Activated T-cell treated with anti-CD3 and anti-CD28 coated beads, Interleukin-2, amount 50 U/mL, for 24 hours (primary cell): ENCODE measurements around the gene SAE1.

ENCODE experiments used
- DNase-seq: peaks from one replicate; pipeline ENCODE4 v3.0.0-alpha.2; 2020
- H3K27ac Mint-ChIP-seq: 2 replicates; pipeline ENCODE4 v1.8.0; 2020; ENCODE audit warnings: mild to moderate bottlenecking, mixed read lengths
- H3K27me3 Mint-ChIP-seq: 2 replicates; pipeline ENCODE4 v1.8.0; 2020; ENCODE audit warnings: mixed read lengths
- H3K36me3 Mint-ChIP-seq: 2 replicates; pipeline ENCODE4 v1.8.0; 2020; ENCODE audit warnings: low read depth, mixed read lengths
- H3K4me1 Mint-ChIP-seq: 2 replicates; pipeline ENCODE4 v1.8.0; 2020; ENCODE audit warnings: low read depth, mixed read lengths
- H3K4me3 Mint-ChIP-seq: 2 replicates; pipeline ENCODE4 v1.8.0; 2020; ENCODE audit warnings: mild to moderate bottlenecking, moderate library complexity, mixed read lengths
- H3K9me3 Mint-ChIP-seq: 2 replicates; pipeline ENCODE4 v1.8.0; 2020; ENCODE audit warnings: mixed read lengths

Gene SAE1

DNA sequence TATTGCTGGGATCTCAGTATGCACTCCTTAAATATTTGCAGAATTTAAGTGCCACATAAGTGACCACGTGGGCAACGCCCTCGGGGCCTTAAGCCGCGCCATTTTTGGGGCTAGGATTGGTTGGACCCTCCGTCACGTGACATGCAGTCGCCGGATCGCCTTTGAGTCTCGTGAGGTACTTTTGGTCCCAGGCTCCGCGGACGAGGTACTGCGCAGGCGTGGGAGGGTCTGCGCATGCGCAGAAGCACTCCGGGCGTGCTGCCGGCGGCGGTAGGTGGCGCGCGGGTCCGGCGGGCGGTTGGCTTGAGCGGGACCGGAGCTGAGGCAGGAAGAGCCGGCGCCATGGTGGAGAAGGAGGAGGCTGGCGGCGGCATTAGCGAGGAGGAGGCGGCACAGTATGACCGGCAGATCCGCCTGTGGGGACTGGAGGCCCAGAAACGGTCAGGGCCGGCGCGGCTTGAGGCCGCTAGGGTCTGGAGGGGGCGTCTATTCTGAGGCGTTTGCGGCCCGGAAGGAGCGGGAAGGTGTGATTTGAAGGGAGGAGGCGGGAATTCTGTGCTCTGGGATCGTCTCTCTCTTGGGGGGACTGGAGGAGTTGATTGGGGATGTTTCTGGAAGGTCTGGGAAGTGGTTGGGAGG, at the start of gene SAE1:
SAE1 (plus strand) TSS at position 247 of the 639 bp plus-strand sequence; CDS start at position 343, 96 bp downstream.
- H3K9me3 Mint-ChIP-seq = peaks cover 3% of the 10 kb centered on the region
- H3K4me3 Mint-ChIP-seq = peak within 1 kb of the TSS; percentile 99
- H3K27me3 Mint-ChIP-seq = no peaks in the 10 kb centered on the region
- peaks cover 50% of the 10 kb centered on the region for H3K36me3 Mint-ChIP-seq
- DNase-seq = peak; percentile 95
- peak within 1 kb of the TSS; percentile 98 for H3K27ac Mint-ChIP-seq
- peaks cover 47% of the 10 kb centered on the region for H3K4me1 Mint-ChIP-seq

DNA sequence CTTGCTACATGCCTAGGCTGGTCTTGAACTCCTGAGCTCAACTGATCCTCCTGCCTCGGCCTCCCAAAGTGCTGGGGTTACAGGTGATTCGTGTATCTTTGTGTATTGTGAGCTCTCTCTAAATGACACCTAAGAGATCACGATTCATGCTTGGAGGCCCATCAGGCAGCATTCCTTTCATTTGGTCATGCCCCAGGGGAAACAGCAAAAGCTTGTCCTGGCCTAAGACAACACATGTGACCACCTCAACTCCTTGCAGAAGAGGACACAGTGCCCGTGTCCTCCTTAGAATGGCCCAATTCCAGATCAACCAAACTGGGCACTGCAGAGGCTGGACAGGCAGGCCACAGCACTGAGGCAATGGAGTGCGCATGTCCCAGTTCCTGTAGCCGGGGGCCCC, 49.5 kb upstream of the SAE1 start:
- H3K27me3 Mint-ChIP-seq = no peaks in the 10 kb centered on the region

DNA sequence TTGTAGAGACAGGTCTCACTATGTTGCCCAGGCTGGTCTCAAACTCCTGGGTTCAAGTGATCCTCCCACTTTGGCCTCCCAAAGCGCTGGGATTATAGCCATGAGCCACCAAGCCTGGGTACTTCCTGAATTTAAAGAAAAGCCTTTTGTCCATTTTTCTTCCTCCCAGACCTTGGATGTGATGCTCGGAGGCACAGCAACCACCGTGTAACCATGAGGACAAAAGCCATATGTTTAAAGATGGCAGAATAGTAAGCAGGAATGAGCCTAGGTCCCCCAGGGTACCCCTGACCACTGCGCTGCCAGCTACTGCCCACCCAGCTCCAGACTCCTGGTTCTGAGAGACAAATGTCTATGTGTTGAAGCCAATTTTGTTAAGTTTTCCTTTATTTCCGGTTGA, 48.1 kb upstream of the SAE1 start:
- Mint-ChIP-seq H3K4me1 (no peaks in the 10 kb centered on the region), H3K4me3 (no peak overlapping the region), H3K9me3 (no peaks in the 10 kb centered on the region), H3K36me3 (peaks cover 93% of the 10 kb centered on the region), H3K27ac (no peak overlapping the region), H3K27me3 (no peaks in the 10 kb centered on the region)
- DNase-seq = no peak

More for the DNA sequence above, 49.5 kb upstream of the SAE1 start:
- Mint-ChIP-seq H3K36me3 (peaks cover 93% of the 10 kb centered on the region), H3K4me3 (no peak overlapping the region), H3K9me3 (no peaks in the 10 kb centered on the region), H3K4me1 (no peaks in the 10 kb centered on the region), H3K27ac (no peak overlapping the region)
- DNase-seq = no peak

DNA sequence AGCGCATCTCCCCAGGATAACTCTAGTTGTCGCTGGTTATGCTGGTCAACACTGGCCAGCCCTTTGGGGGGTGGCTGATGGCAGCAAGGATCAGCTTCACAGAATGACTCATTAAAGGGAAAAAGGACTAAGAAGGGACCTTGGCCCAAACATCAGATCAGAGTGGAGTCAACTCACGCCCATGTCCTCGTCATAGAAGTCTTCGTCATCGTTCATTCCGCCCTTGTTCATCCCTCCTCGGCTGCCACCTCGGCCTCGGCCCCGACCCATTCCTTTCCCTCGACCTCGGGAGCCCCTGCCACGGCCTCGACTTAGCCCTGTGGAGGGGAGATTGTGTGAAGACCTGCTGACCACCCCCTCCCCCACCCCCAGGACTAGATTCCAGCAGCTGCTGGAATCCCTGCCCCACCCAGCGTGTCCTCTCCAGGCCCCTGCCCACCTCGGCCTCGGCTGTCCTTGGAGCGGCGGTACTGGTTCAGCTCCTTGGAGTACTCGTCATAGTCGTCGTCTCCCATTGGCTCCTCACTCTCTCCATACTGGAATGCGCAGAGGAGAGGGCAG, 45.7 kb upstream of the SAE1 start:
- Mint-ChIP-seq H3K36me3 (peaks cover 97% of the 10 kb centered on the region), H3K9me3 (no peaks in the 10 kb centered on the region), H3K4me1 (no peaks in the 10 kb centered on the region), H3K27ac (peak overlapping the region; percentile 57), H3K4me3 (no peak overlapping the region), H3K27me3 (no peaks in the 10 kb centered on the region)
- DNase-seq = no peak

DNA sequence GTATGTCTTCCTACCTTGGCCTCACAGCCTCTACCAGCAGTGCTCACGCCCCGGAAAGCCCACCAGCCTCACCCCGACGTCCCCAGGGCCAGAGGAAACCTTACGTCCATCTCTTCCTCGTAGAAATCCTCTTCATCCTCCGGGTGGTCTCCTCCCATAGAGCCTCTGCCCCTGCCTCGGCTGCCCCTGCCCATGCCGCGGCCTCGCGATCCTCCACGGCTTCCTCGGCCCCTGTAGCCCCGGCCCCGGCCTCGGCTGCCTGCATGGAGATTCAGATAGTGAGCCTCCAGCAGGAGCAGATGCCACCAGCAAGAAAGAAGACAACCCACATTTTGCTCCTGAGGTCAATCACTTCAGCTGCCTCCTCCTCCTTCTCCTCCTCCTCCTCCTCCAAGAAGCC, 44.4 kb upstream of the SAE1 start:
- peaks cover 97% of the 10 kb centered on the region for H3K36me3 Mint-ChIP-seq
- no peaks in the 10 kb centered on the region for H3K27me3 Mint-ChIP-seq
- no peak overlapping the region for H3K4me3 Mint-ChIP-seq
- DNase-seq = no peak
- peaks cover 3% of the 10 kb centered on the region for H3K4me1 Mint-ChIP-seq
- H3K27ac Mint-ChIP-seq = peak overlapping the region; percentile 68
- H3K9me3 Mint-ChIP-seq = no peaks in the 10 kb centered on the region

DNA sequence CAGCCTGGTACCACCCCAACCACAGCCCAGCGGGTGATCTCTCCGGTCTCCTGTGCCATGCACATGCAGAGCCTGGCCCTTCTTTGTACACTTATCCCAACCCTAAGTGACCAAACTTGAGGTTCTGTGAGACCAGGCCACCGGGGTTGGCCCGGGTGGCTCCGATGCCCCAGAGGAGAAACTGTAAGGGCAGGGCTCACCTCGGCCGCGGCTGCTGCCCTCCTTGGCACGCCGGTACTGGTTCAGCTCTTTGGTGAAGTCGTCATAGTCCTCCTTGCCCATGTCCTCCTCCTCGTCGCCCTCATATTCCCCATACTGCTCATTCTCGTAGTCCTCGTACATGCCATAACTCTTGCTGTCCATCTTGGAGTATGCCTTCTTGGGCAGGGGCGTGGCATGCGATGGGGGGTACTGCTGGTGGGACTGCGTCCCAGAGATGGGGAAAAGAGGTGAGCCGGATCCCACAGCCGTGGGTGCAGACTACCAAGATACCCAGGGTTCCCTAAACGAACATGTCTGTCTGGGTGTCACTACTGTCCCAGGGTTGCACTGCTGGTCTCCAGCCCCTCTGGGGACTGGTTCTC, 40.8 kb upstream of the SAE1 start:
- DNase-seq = no peak
- Mint-ChIP-seq H3K4me3 (no peak overlapping the region), H3K27me3 (no peaks in the 10 kb centered on the region), H3K4me1 (peaks cover 26% of the 10 kb centered on the region), H3K9me3 (no peaks in the 10 kb centered on the region), H3K27ac (peak overlapping the region; percentile 26), H3K36me3 (peaks cover 93% of the 10 kb centered on the region)

DNA sequence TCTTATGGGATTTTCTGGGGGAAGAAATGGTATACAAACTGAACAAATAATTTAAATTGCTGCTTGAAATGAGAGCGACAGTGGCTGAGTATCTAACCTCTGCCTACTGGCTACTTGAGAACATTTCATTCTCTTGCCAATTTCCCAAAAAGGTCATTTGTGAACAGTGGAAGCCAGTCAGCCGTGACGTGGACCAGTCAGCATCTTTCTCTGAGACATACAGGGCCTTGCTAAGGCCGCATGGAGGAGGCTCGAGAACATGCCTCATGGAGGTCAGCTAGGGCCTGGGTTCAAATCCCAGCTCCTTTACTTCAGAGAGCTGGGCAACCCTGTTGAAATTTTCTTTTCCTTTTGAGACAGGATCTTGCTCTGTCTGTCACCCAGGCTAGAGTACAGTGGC, 37.4 kb upstream of the SAE1 start:
- Mint-ChIP-seq H3K9me3 (no peaks in the 10 kb centered on the region), H3K27ac (peak overlapping the region; percentile 96), H3K36me3 (peaks cover 88% of the 10 kb centered on the region), H3K27me3 (no peaks in the 10 kb centered on the region), H3K4me1 (peaks cover 58% of the 10 kb centered on the region), H3K4me3 (peak overlapping the region; percentile 71)
- no peak for DNase-seq

DNA sequence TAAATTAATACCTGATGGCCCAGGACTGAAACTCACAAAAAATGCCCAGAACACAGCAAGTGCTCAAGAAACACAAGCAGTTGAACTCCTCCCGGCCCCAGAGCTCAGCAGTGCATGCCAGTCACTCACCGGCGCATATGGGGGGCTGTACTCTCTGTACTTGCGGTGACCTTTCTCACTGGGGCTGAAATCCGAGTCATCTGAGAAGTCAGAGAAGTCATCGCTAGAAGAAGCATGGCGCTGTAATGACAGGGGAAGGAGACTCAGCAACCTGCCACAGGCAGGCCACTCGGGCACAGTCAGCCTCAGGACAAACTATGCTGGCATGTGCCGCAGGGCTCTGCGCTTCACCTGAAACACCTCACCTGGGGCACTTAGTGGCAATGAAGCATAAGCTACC, 36.8 kb upstream of the SAE1 start:
- peak overlapping the region; percentile 96 for H3K27ac Mint-ChIP-seq
- peaks cover 87% of the 10 kb centered on the region for H3K36me3 Mint-ChIP-seq
- peaks cover 62% of the 10 kb centered on the region for H3K4me1 Mint-ChIP-seq
- H3K27me3 Mint-ChIP-seq = no peaks in the 10 kb centered on the region
- DNase-seq = peak; percentile 57
- no peaks in the 10 kb centered on the region for H3K9me3 Mint-ChIP-seq
- H3K4me3 Mint-ChIP-seq = peak overlapping the region; percentile 71

DNA sequence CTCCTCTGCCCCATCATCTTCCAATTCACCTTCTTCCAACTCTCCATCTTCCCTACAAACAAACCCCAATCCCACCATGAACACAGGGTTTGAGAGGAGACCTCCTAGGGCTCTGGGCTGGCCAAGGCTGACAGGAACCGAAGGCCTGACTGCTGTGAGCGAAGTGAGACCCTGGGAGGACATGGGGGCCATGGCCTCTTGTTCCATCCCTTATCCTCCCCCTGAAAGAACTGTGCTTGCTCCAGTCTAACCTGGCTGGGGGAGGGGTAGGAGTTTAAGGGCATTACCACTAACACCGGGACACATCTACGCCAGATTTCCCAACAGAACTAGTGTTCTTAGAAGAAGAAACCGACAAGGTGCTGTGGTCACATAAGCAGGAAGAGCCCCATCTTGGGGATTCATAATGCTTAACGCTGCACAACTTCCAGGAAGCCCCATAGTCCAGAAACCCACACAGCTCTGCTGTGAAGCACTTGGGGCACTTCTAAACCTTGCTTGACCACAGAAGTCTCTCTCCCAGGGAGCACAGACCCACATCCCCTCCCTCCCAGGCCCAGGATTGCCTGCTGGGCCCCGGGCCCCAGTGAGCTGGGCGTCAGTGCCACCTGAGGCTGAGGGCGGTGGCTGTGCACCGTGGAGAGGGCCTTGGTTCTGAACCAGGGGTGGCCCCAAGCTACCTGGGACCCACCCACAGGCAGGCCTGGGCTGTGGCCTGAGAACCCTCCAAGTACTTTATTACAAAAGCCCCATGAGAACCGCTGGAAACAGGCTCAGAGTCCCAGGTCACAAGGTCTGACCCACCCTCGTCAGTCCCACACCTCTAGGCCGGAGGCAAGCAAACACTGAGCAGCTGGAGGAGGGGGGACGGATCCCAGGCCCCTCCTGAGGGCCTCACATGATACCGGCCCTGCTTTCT, 35.8 kb upstream of the SAE1 start:
- Mint-ChIP-seq H3K4me3 (peak overlapping the region; percentile 71), H3K27ac (peak overlapping the region; percentile 96), H3K4me1 (peaks cover 69% of the 10 kb centered on the region), H3K27me3 (no peaks in the 10 kb centered on the region), H3K9me3 (no peaks in the 10 kb centered on the region), H3K36me3 (peaks cover 87% of the 10 kb centered on the region)
- DNase-seq = peak; percentile 69

DNA sequence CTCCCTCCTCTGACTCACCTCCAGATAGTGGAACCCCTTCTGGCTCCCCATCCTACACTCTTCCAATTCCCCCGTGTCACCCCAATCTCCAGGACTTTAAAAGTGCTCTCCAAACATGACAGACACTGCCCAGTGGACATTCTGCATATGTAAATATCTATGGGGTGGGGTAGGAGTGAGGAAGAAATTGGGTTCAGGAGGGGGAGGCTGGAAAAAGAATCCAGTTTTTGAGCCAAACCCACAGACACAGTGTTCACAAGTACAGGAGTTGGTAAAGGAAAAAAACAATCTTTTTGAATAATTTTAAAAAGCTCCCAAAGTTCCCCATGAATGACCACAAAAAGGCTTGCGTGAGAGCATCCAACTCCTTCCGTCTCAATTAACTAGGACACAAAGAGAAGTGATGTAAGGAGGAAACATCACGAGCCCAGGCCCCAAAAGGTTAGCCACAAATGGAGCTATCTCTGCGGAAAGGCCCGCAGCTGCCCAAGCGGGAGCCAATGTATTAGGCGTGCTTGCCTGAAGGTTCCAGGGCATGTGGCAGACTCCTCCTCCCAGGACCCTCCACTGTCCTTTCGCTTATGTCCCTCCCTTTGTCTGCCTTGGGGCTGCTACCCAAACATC, 35.0 kb upstream of the SAE1 start:
- H3K27ac Mint-ChIP-seq = peak overlapping the region; percentile 96
- no peaks in the 10 kb centered on the region for H3K27me3 Mint-ChIP-seq
- H3K36me3 Mint-ChIP-seq = peaks cover 87% of the 10 kb centered on the region
- H3K9me3 Mint-ChIP-seq = no peaks in the 10 kb centered on the region
- DNase-seq = no peak
- H3K4me3 Mint-ChIP-seq = peak overlapping the region; percentile 71
- peaks cover 75% of the 10 kb centered on the region for H3K4me1 Mint-ChIP-seq

DNA sequence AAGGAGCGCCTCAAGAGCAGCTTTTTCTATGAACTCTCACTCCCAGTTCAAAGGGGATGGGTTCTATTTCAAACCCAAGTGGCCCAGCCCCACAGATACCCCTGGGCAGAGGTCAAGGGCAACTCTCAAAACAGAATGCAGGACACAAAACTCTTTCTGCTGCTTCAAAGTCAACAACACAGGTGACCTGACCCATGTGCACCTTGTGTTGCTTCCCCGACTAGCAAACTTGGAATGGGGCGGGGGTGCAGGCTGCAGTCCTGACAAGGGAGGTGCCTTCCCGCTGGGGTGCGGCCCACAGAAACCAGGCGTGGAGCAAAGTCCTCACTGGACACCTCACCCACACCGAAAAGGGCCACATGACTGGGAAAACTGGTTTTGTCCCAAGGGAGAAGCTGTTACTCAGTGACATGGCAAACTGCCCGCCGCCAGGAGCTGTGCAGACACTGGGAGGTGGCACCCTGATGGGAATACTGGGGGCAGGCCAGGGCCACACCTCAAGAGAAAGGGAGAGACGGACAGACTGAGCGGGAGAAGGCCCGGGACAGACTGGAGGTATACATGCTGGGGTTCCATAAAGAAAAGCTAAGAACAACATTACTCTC, 34.4 kb upstream of the SAE1 start:
- Mint-ChIP-seq H3K36me3 (peaks cover 82% of the 10 kb centered on the region), H3K27me3 (no peaks in the 10 kb centered on the region), H3K27ac (peak overlapping the region; percentile 96), H3K4me3 (peak overlapping the region; percentile 71), H3K9me3 (no peaks in the 10 kb centered on the region), H3K4me1 (peaks cover 73% of the 10 kb centered on the region)
- no peak for DNase-seq

DNA sequence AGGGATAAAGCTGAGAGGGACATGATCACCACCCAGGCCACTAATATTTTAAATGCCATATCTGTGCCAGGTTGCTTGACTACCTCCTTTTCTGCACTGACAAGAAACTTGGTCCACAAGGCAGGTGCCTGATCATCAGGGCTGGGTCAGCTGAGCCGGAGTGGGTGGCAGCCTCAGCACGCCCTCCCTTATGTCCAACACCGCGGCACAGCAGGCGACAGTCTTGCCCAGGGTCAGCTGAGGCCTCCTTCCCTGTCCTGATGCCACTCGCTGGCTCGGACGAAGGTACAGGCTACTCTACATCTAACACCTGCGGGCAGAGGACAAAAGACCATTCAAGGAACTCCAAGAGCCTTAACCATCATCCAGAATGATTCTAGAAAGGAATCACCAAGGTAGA, 33.9 kb upstream of the SAE1 start:
- H3K9me3 Mint-ChIP-seq = no peaks in the 10 kb centered on the region
- H3K27ac Mint-ChIP-seq = peak overlapping the region; percentile 96
- peaks cover 81% of the 10 kb centered on the region for H3K36me3 Mint-ChIP-seq
- no peak for DNase-seq
- no peaks in the 10 kb centered on the region for H3K27me3 Mint-ChIP-seq
- peaks cover 73% of the 10 kb centered on the region for H3K4me1 Mint-ChIP-seq
- no peak overlapping the region for H3K4me3 Mint-ChIP-seq

DNA sequence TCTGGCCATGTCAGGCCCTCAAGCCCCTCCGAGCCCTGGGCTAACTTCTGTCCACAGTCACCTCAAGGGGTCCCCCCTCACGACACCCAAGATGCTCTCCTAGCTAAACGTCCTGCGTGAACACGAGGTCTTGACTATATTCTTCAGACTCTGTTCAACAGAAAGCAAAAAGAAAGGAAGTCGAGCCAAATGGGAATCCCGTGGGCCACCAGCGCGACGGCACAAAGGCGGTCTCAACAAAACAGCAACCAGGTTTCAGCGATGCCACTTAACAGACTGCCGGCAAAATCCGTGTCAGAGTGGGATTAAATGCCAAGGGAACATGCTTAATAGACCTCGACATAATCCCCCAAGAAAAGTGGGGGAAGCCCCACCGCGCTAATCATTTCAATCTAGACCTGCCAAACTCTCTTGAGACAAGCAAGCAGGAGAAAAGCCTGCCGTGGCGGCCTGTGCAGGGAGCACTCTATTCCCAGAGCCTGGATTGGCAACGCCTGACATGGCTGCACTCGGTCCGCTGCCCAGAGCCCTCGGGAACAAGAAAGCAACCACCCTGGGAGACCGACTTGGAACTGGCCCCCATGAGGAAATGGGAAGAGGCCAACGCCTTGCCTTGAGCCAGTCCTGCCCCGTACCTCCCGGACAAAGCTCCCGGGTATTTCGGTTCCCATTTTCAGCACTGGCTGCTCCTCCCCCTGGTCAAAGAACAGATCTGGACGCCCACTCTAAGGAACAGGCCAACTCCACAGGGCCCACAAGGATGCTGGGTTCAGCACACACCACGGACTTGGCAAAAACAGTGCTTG, 33.0 kb upstream of the SAE1 start:
- H3K4me3 Mint-ChIP-seq = no peak overlapping the region
- peaks cover 81% of the 10 kb centered on the region for H3K36me3 Mint-ChIP-seq
- H3K9me3 Mint-ChIP-seq = no peaks in the 10 kb centered on the region
- no peaks in the 10 kb centered on the region for H3K27me3 Mint-ChIP-seq
- no peak for DNase-seq
- peak overlapping the region; percentile 96 for H3K27ac Mint-ChIP-seq
- H3K4me1 Mint-ChIP-seq = peaks cover 77% of the 10 kb centered on the region
